Testis (tissue), 3 donors: ENCODE results near the gene TGM5. TPM values are rescaled to one million over a fixed set of nuclear protein-coding genes. Genes with fewer than 3 reads are reported as not detected.

ENCODE experiments used
- DNase-seq: peaks from one replicate; pipeline ENCODE4 v3.0.0-alpha.2; 2019
- H3K27ac ChIP-seq, 2 donors: fragments of 200-600 bp; sonication (generic); one replicate each; pipeline ENCODE4 v1.5.1; 2019
- H3K27me3 ChIP-seq: fragments of 200-600 bp; sonication (generic); one replicate; pipeline ENCODE4 v1.5.1; 2019
- H3K36me3 ChIP-seq: fragments of 200-600 bp; sonication (generic); one replicate; pipeline ENCODE4 v1.5.1; 2017; ENCODE audit warnings: low read depth; ENCODE audit errors: missing control alignments
- H3K4me1 ChIP-seq: fragments of 200-600 bp; sonication (generic); one replicate; pipeline ENCODE4 v1.5.1; 2019
- H3K4me3 ChIP-seq, 2 donors: fragments of 200-600 bp; sonication (generic); one replicate each; pipeline ENCODE4 v1.5.1; 2017 to 2019
- H3K9me3 ChIP-seq: fragments of 200-600 bp; sonication (generic); one replicate; pipeline ENCODE4 v1.5.1; 2017
- CTCF ChIP-seq, 3 experiments: fragments of 450-650 bp in 2 of 3; fragments of 200-600 bp in 1 of 3; sonication (generic) in 1 of 3; IDR thresholded peaks; one replicate each; pipeline ENCODE4 v1.5.1; 2016 to 2019; ENCODE audit warnings: antibody characterized with exemption in 3 of 3, mild to moderate bottlenecking in 2 of 3, moderate library complexity in 1 of 3
- POLR2A ChIP-seq: fragments of 450-650 bp; IDR thresholded peaks from one replicate; pipeline ENCODE4 v1.6.1; 2017; ENCODE audit warnings: antibody characterized with exemption, mild to moderate bottlenecking, moderate library complexity
- WGBS, 2 donors: methylation state at CpG; one replicate each; pipeline ENCODE4 v1.1.5; 2018; 5-methylcytosine and 5-hydroxymethylcytosine counted together
- intact Hi-C: fragments of 100-400 bp; cut with DNase I; formaldehyde crosslinking; loops from one replicate; pipeline ENCODE4 v1.15.1; 2023; ENCODE audit warnings: low total_unique reads
- polyA plus RNA-seq: library from polyadenylated mRNA; stranded (reverse); fragments of 350-450 nt; fragmentation: Illumina TruSeq; extraction: RNeasy Lipid Tissue Mini Kit (QIAGEN cat#74804); gene quantifications from one replicate; pipeline ENCODE4 v1.2.3, GENCODE V29; 2014; ENCODE audit warnings: low read depth, low replicate concordance; ENCODE audit not compliant: insufficient read depth
- total RNA-seq, 2 donors: library from RNA; depleted of rRNA; stranded (reverse); fragments of >200 nt; gene quantifications; one replicate each; pipeline ENCODE4 v1.2.3, GENCODE V29; 2016

Gene TGM5
- total and polyA plus RNA-seq, 3 donors from 2014 or later, result 0.24 to 2.1 (median 0.43) TPM

GRCh38 chr15:43280996-43281395 lies 14.3 kb upstream of the TGM5 start:
- no peak for TF ChIP-seq CTCF (IDR thresholded peaks at IDR 0.05)
- TF ChIP-seq POLR2A, result no peak
- intact Hi-C loops, result no loop called here
- H3K4me1 ChIP-seq, result no peaks in the 10 kb centered on the region
- no peaks in the 10 kb centered on the region for H3K9me3 ChIP-seq
- no peaks in the 10 kb centered on the region for H3K27me3 ChIP-seq
- no peak overlapping the region for H3K27ac ChIP-seq
- DNase-seq, result no peak
- WGBS, 2 donors, result 82 to 91% methylated on average over 7 of the region's 7 CpGs
- H3K36me3 ChIP-seq, result no peaks in the 10 kb centered on the region
- no peak overlapping the region for H3K4me3 ChIP-seq

DNA sequence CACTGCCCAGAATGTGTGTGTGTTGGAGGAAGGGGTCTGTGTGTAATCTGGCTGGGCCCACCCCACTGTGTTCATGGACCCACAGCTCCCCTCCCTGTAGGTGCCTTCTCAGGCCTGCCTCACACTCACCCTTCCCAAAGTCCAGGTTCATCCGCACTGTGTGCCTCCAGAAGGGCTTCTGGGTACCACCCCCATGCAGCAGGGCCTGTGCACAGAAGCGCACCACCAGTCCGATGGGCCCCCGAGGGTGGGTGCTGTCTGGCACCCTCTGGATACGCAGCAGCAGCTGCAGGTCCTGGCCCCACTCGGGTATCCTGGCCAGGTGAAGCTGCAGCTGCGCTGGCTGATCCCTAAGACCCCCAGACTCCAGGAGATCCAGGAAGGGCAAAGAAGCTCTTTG lies 12.8 kb upstream of the TGM5 start:
- no peak overlapping the region for H3K4me3 ChIP-seq
- H3K36me3 ChIP-seq, result no peaks in the 10 kb centered on the region
- H3K27ac ChIP-seq, result no peak overlapping the region
- TF ChIP-seq POLR2A, result no peak
- TF ChIP-seq CTCF (IDR thresholded peaks at IDR 0.05), result no peak
- H3K9me3 ChIP-seq, result no peaks in the 10 kb centered on the region
- no peaks in the 10 kb centered on the region for H3K4me1 ChIP-seq
- no peaks in the 10 kb centered on the region for H3K27me3 ChIP-seq
- DNase-seq, result no peak
- WGBS, 2 donors, result 89 to 93% methylated on average over 4 to 7 of the region's 7 CpGs
- intact Hi-C loops, result no loop called here

DNA sequence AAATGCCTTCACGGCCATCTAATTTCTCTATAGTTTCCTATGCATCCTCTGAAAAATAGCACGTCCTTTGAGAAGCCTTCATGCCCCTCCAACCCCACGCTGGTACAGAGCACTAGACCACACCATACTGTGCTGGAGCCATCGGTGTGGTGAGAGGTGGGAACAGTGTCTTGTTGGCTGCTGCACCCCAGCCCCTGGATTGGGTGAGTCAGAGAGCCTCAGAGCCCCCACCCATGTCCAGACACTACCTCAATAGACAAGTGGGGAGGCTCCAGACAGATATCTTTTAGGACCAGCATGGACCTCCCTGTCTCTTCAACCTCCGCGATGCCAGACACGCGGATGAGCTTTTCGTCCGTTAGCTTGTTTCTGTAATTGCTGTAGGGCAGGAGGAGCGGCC lies 12.1 kb upstream of the TGM5 start:
- no peak for DNase-seq
- Histone ChIP-seq H3K4me1 (no peaks in the 10 kb centered on the region), H3K4me3 (no peak overlapping the region), H3K27me3 (no peaks in the 10 kb centered on the region), H3K9me3 (no peaks in the 10 kb centered on the region), H3K27ac (no peak overlapping the region), H3K36me3 (no peaks in the 10 kb centered on the region)
- intact Hi-C loops, result no loop called here
- 90 to 95% methylated on average over 11 of the region's 11 CpGs for WGBS, 2 donors
- no peak for TF ChIP-seq CTCF (IDR thresholded peaks at IDR 0.05)
- no peak for TF ChIP-seq POLR2A

DNA sequence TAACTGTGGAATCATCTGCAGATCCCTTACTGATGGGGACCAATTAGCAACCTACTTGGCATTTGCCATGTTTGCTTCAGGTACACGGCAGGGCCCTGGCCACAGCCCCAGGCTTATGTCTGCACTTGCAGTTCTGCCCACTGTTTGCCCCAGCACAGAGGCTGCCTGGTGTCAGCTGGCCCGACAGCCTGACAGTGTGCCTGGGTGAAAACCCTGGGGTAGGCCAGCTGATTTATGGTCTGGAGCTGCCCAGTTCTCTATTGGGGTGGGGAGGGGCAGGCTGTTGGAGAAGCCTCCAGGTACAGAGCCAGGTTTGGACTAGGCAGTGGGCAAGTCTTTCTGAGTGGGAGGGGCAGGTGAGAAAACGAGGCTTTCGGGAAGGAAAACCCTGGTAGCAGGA lies 11.2 kb upstream of the TGM5 start:
- Histone ChIP-seq H3K27ac (no peak overlapping the region), H3K9me3 (no peaks in the 10 kb centered on the region), H3K36me3 (no peaks in the 10 kb centered on the region), H3K27me3 (no peaks in the 10 kb centered on the region), H3K4me1 (no peaks in the 10 kb centered on the region), H3K4me3 (no peak overlapping the region)
- intact Hi-C loops, result no loop called here
- TF ChIP-seq POLR2A, result no peak
- TF ChIP-seq CTCF (IDR thresholded peaks at IDR 0.05), result no peak
- DNase-seq, result no peak
- 66 to 78% methylated on average over 4 of the region's 4 CpGs for whole genome bisulfite sequencing, 2 donors

DNA sequence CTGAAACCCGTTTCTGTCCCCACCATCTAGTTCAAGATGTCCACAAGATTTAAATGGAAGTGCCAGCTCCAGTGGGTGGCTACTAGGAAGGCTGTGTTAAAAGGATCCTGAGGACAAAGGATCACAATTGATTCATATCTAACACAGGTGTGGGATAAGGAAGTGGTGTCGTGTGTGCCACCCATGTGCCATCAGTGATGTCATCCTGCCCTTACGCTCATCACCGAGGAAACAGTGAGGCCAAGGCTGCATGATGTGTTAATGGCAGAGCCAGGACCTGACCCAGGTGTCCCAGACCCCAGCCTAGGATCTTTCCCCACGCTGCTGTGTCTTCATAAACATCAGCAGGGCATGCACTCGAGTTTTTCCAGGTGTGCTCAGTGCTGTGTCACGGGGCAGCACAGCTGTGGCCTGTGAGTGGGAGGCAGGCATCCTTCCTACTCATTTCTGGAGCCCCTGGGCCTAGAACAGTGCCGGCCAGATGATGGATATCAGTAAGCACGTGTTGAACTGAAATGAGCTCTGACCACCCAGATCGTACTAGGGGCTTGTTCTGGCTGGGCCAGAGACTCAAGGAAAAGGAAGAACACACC lies 10.6 kb upstream of the TGM5 start:
- no peaks in the 10 kb centered on the region for H3K9me3 ChIP-seq
- no peak overlapping the region for H3K27ac ChIP-seq
- H3K4me3 ChIP-seq, result no peak overlapping the region
- WGBS, 2 donors, result 78 to 83% methylated on average over 3 to 10 of the region's 10 CpGs
- H3K27me3 ChIP-seq, result no peaks in the 10 kb centered on the region
- DNase-seq, result no peak
- H3K4me1 ChIP-seq, result no peaks in the 10 kb centered on the region
- H3K36me3 ChIP-seq, result no peaks in the 10 kb centered on the region
- intact Hi-C loops, result no loop called here
- TF ChIP-seq CTCF (IDR thresholded peaks at IDR 0.05) (no peak), POLR2A (no peak)
